K562 (cell line): ENCODE measurements around the gene DLGAP1. TPM values are rescaled to one million over a fixed set of nuclear protein-coding genes. Genes with fewer than 3 reads are reported as not detected.

Experiments used
- CSDE1 ChIP-seq, 2 experiments: fragments of 450-650 bp; IDR thresholded peaks; 2 replicates each; pipeline ENCODE4 v1.6.1; 2016; ENCODE audit warnings: mild to moderate bottlenecking in 1 of 2
- NKRF ChIP-seq: fragments of 450-650 bp; IDR thresholded peaks from 2 replicates; pipeline ENCODE4 v1.6.1; 2016; ENCODE audit warnings: borderline replicate concordance
- ZNF311 ChIP-seq: fragments of 250-450 bp; sonication (Bioruptor Pico); IDR thresholded peaks from 2 replicates; pipeline ENCODE4 v1.4.0; 2020; ENCODE audit warnings: mild to moderate bottlenecking, moderate library complexity
- ZNF778 ChIP-seq: fragments of 450-650 bp; formaldehyde crosslinking; IDR thresholded peaks from 2 replicates; pipeline ENCODE4 v1.4.0; 2020; ENCODE audit warnings: mild to moderate bottlenecking, moderate library complexity
- polyA plus RNA-seq, 8 experiments: library from polyadenylated mRNA; depleted of rRNA in 4 of 8; stranded (reverse) in 5 of 8; unstranded in 3 of 8; fragments of >200 nt; fragmentation: Nextera tagmentation in 2 of 8; fragmentation: Illumina TruSeq in 1 of 8; extraction: Ambion mirVana in 2 of 8; extraction: Trizol in 1 of 8; gene quantifications; 2 replicates each; pipeline versions ENCODE4 v1.2.1 to v1.2.3, GENCODE V29; 2011 to 2014; ENCODE audit warnings: inconsistent platforms in 1 of 8, missing spikeins in 1 of 8
- total RNA-seq, 7 experiments: library from RNA; depleted of rRNA in 6 of 7; stranded (reverse); fragments of >200 nt in 6 of 7; fragmentation: Illumina TruSeq in 2 of 7; extraction: Trizol in 2 of 7; gene quantifications; 2 replicates each; pipeline versions ENCODE4 v1.2.1 to v1.2.3, GENCODE V29; 2011 to 2021; ENCODE audit warnings: low replicate concordance in 1 of 7
- TF ChIP-seq, protein P1 (sequence below): sonication (generic); formaldehyde crosslinking; IDR thresholded peaks from 2 replicates; pipeline ENCODE4 v1.8.0; 2023; ENCODE audit warnings: mild to moderate bottlenecking, missing genetic modification reagents
- TF ChIP-seq, protein P2 (sequence below), 2 experiments: fragments of 450-650 bp; IDR thresholded peaks; 2 replicates each; pipeline ENCODE4 v1.6.1; 2016

DLGAP1 gene
- total and polyA plus RNA-seq, 9 of the 15 experiments (the other 6 are each of a cell fraction or from before 2014, with no cell fraction given): 0.04 to 0.22 (median 0.08) TPM

DNA sequence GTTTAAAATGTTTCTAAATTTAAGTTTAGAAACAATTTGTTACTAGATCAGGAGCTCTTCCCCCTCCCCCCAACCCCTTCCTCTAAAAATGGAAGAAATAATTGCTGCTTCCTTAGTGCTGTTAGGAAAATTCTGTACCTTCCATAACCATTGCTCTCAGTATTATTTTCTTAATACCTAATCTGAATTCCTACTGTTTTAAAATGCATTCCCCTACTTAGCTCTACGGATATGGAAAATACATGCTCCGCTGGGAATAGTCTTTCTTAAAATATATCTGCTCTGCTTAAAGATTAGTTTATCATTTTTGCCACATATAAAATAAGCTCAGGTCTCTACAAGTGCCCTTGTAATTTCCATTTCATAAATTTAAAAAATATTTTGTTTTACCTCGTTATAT, 789.9 kb downstream of the DLGAP1 start (continued):
- TF ChIP-seq NKRF: 0 out of 2 replicates have a peak, but pooled peaks have one; percentile 1
- peak; percentile 65; the same call in 1 of the 2 replicates for TF ChIP-seq ZNF311 (CRISPR knock-in tag)
- TF ChIP-seq ZNF778 (CRISPR knock-in tag): no peak
- TF ChIP-seq CSDE1 (IDR thresholded peaks at IDR 0.05): 0 out of 4 replicates have a peak, but pooled peaks of 1 of the 2 experiments have one; percentile 52
- TF ChIP-seq, protein P1, sequence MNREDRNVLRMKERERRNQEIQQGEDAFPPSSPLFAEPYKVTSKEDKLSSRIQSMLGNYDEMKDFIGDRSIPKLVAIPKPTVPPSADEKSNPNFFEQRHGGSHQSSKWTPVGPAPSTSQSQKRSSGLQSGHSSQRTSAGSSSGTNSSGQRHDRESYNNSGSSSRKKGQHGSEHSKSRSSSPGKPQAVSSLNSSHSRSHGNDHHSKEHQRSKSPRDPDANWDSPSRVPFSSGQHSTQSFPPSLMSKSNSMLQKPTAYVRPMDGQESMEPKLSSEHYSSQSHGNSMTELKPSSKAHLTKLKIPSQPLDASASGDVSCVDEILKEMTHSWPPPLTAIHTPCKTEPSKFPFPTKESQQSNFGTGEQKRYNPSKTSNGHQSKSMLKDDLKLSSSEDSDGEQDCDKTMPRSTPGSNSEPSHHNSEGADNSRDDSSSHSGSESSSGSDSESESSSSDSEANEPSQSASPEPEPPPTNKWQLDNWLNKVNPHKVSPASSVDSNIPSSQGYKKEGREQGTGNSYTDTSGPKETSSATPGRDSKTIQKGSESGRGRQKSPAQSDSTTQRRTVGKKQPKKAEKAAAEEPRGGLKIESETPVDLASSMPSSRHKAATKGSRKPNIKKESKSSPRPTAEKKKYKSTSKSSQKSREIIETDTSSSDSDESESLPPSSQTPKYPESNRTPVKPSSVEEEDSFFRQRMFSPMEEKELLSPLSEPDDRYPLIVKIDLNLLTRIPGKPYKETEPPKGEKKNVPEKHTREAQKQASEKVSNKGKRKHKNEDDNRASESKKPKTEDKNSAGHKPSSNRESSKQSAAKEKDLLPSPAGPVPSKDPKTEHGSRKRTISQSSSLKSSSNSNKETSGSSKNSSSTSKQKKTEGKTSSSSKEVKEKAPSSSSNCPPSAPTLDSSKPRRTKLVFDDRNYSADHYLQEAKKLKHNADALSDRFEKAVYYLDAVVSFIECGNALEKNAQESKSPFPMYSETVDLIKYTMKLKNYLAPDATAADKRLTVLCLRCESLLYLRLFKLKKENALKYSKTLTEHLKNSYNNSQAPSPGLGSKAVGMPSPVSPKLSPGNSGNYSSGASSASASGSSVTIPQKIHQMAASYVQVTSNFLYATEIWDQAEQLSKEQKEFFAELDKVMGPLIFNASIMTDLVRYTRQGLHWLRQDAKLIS: 0 out of 2 replicates have a peak, but pooled peaks have one; percentile 48
- TF ChIP-seq, protein P2, sequence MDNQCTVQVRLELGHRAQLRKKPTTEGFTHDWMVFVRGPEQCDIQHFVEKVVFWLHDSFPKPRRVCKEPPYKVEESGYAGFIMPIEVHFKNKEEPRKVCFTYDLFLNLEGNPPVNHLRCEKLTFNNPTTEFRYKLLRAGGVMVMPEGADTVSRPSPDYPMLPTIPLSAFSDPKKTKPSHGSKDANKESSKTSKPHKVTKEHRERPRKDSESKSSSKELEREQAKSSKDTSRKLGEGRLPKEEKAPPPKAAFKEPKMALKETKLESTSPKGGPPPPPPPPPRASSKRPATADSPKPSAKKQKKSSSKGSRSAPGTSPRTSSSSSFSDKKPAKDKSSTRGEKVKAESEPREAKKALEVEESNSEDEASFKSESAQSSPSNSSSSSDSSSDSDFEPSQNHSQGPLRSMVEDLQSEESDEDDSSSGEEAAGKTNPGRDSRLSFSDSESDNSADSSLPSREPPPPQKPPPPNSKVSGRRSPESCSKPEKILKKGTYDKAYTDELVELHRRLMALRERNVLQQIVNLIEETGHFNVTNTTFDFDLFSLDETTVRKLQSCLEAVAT (IDR thresholded peaks at IDR 0.05): peak in 1 of 2 experiments; percentile 7; a peak in 2 of 4 replicates
